Osteoblast (primary cell): Measurements from ENCODE around the gene CEP131. TPM values are rescaled to one million over a fixed set of nuclear protein-coding genes. Genes with fewer than 3 reads are reported as not detected.

ENCODE experiments used
- DNase-seq: peaks from one replicate; pipeline ENCODE4 v3.0.0; 2011; ENCODE audit warnings: low spot score, mixed read lengths; ENCODE audit not compliant: insufficient read length; ENCODE audit errors: missing footprints
- H2AFZ ChIP-seq: 2 replicates; pipeline ENCODE4 v1.6.0; 2011; ENCODE audit warnings: mild to moderate bottlenecking, low read length
- H3K27ac ChIP-seq: 2 replicates; pipeline ENCODE4 v1.5.1; 2011; ENCODE audit warnings: mild to moderate bottlenecking, low read depth, low read length, moderate library complexity
- H3K27me3 ChIP-seq: 2 replicates; pipeline ENCODE4 v1.6.0; 2012; ENCODE audit warnings: mild to moderate bottlenecking, control low read depth, inconsistent platforms, low read length, moderate library complexity; ENCODE audit not compliant: insufficient read depth
- H3K36me3 ChIP-seq: 2 replicates; pipeline ENCODE4 v1.5.1; 2011; ENCODE audit warnings: mild to moderate bottlenecking, low read length, control low read depth, moderate library complexity; ENCODE audit not compliant: insufficient read depth
- H3K4me1 ChIP-seq: 2 replicates; pipeline ENCODE4 v1.5.1; 2011; ENCODE audit warnings: mild to moderate bottlenecking, low read length, control low read depth, moderate library complexity; ENCODE audit not compliant: insufficient read depth
- H3K4me2 ChIP-seq: 2 replicates; pipeline ENCODE4 v1.6.0; 2011; ENCODE audit warnings: mild to moderate bottlenecking, low read length; ENCODE audit not compliant: insufficient read depth
- H3K4me3 ChIP-seq: fragments of 200-600 bp; sonication (generic); 3 replicates; pipeline ENCODE4 v1.5.1; 2012; ENCODE audit warnings: mild to moderate bottlenecking, low read length, inconsistent platforms; ENCODE audit not compliant: insufficient read depth
- H3K79me2 ChIP-seq: 2 replicates; pipeline ENCODE4 v1.6.0; 2012; ENCODE audit warnings: mild to moderate bottlenecking, low read length, control low read depth, inconsistent platforms; ENCODE audit not compliant: insufficient read depth
- H3K9me3 ChIP-seq: 2 replicates; pipeline ENCODE4 v1.5.1; 2011; ENCODE audit warnings: low read depth, low read length, control low read depth
- H4K20me1 ChIP-seq: 2 replicates; pipeline ENCODE4 v1.6.0; 2012; ENCODE audit warnings: mild to moderate bottlenecking, low read length, control low read depth; ENCODE audit not compliant: insufficient read depth
- total RNA-seq: library from RNA; depleted of rRNA; stranded (reverse); fragments of >200 nt; gene quantifications from 2 replicates; pipeline ENCODE4 v1.2.3, GENCODE V29; 2012
- TF ChIP-seq, protein P1 (sequence below): IDR thresholded peaks from 2 replicates; pipeline ENCODE4 v1.5.1; 2011; ENCODE audit warnings: mild to moderate bottlenecking, low read depth, low read length, moderate library complexity; ENCODE audit errors: extremely low read depth

CEP131 gene
- total RNA-seq, 1 donor = 8.7 TPM

GRCh38 chr17:81182596-81182995, 40.2 kb downstream of the CEP131 start:
- no peak for DNase-seq
- H3K27me3 ChIP-seq = peaks cover 7% of the 10 kb centered on the region
- TF ChIP-seq, protein P1, sequence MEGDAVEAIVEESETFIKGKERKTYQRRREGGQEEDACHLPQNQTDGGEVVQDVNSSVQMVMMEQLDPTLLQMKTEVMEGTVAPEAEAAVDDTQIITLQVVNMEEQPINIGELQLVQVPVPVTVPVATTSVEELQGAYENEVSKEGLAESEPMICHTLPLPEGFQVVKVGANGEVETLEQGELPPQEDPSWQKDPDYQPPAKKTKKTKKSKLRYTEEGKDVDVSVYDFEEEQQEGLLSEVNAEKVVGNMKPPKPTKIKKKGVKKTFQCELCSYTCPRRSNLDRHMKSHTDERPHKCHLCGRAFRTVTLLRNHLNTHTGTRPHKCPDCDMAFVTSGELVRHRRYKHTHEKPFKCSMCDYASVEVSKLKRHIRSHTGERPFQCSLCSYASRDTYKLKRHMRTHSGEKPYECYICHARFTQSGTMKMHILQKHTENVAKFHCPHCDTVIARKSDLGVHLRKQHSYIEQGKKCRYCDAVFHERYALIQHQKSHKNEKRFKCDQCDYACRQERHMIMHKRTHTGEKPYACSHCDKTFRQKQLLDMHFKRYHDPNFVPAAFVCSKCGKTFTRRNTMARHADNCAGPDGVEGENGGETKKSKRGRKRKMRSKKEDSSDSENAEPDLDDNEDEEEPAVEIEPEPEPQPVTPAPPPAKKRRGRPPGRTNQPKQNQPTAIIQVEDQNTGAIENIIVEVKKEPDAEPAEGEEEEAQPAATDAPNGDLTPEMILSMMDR = no peak
- H3K27ac ChIP-seq = no peak overlapping the region
- no peaks in the 10 kb centered on the region for H3K36me3 ChIP-seq
- no peaks in the 10 kb centered on the region for H3K79me2 ChIP-seq
- H4K20me1 ChIP-seq = no peaks in the 10 kb centered on the region
- no peaks in the 10 kb centered on the region for H3K4me1 ChIP-seq
- no peak overlapping the region for H3K4me2 ChIP-seq
- no peak overlapping the region for H2AFZ ChIP-seq
- H3K9me3 ChIP-seq = no peaks in the 10 kb centered on the region
- no peak overlapping the region for H3K4me3 ChIP-seq

DNA sequence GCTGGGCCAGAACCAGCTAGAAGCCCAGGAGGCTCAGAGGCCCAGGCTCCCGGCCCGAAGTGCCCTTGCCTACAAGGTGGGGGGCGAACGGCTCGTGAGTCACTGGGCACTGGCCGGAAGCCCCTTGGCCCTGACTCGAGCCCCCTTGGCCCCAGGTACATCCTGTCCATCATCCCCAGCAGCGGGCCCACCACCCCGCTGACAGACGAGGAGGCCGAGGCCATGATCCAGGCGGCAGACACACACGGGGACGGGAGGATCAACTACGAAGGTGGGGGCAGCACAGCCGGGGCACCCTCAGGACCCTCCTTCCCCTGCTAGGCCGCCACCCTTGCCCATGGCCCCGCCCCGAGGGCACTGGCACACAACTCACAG, 41.0 kb downstream of the CEP131 start:
- Histone ChIP-seq H3K79me2 (no peaks in the 10 kb centered on the region), H3K27ac (no peak overlapping the region), H2AFZ (no peak overlapping the region), H3K4me1 (no peaks in the 10 kb centered on the region), H3K27me3 (peaks cover 7% of the 10 kb centered on the region), H3K9me3 (no peaks in the 10 kb centered on the region), H3K36me3 (no peaks in the 10 kb centered on the region), H3K4me3 (no peak overlapping the region), H3K4me2 (no peak overlapping the region), H4K20me1 (no peaks in the 10 kb centered on the region)
- TF ChIP-seq, protein P1 = no peak
- DNase-seq = no peak

DNA sequence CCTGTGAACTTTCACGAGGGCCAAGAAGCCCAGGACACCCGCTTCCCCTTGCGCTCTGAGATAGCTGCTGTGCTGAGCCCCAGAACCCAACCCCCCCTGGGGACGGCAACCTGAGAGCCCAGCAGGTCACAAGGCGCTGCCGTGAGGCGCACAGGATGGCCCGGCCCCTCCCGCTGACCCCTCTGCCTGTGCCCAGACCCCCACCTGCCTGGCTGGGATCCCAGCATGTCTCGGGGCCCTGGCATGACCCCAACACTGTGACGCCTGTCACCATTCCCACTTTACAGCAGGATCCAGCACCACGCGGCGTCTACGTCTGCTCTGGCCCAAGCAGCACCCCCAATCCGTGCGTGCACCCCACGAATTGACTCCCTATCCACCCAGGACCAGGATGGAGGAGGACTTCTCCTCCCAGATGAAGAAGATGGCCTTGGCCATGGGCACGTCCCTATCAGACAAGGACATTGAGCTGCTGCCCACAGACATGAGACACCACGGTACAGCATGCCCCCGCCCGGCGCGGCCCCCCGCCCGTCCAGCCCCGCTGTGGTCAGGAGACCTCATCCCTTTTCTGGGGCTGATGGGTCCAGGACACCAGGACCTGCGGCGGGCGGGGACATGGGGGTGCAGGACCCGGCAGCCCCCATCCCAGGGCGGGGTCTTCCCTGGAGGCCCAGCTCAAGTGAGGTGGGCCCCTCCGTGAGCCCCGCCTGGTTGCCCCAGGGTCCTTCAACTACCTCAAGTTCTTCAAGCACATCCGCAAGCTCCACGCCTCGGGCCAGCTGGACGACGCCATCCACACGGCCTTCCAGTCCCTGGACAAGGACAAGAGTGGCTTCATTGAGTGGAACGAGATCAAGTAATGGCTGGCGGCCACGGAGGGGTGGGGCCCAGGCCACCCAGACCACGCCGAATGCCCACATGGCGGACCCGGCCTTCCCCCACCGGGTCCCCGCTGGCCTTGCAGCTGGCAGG, 41.6 kb downstream of the CEP131 start:
- Histone ChIP-seq H2AFZ (no peak overlapping the region), H3K36me3 (no peaks in the 10 kb centered on the region), H3K4me2 (no peak overlapping the region), H3K4me3 (no peak overlapping the region), H4K20me1 (no peaks in the 10 kb centered on the region), H3K27ac (no peak overlapping the region), H3K27me3 (peaks cover 7% of the 10 kb centered on the region), H3K4me1 (no peaks in the 10 kb centered on the region), H3K79me2 (no peaks in the 10 kb centered on the region), H3K9me3 (no peaks in the 10 kb centered on the region)
- DNase-seq = no peak
- TF ChIP-seq, protein P1 = no peak

- H3K79me2 ChIP-seq = no peaks in the 10 kb centered on the region
- H4K20me1 ChIP-seq = no peaks in the 10 kb centered on the region
- H3K27me3 ChIP-seq = peaks cover 6% of the 10 kb centered on the region
- no peak for DNase-seq
- H2AFZ ChIP-seq = no peak overlapping the region
- no peaks in the 10 kb centered on the region for H3K36me3 ChIP-seq
- H3K9me3 ChIP-seq = peaks cover 2% of the 10 kb centered on the region
- H3K4me3 ChIP-seq = no peak overlapping the region
- TF ChIP-seq, protein P1 = no peak
- no peak overlapping the region for H3K4me2 ChIP-seq
- H3K27ac ChIP-seq = no peak overlapping the region
- H3K4me1 ChIP-seq = no peaks in the 10 kb centered on the region
Measured at GRCh38 chr17:81179861-81180260, 42.9 kb downstream of the CEP131 start.
